Measurements from ENCODE around the gene CYP8B1. TPM values are rescaled to one million over a fixed set of nuclear protein-coding genes. Genes with fewer than 3 reads are reported as not detected.

CYP8B1 gene
- not detected in 2 replicates for total RNA-seq

GRCh38 chr3:42875325-42876151 is at the start of gene CYP8B1:
CYP8B1 (minus strand) TSS chr3:42875879; CDS start chr3:42875816, 63 bp downstream.

GRCh38 chr3:42906070-42906847 is 30.6 kb upstream of the CYP8B1 start, which contains the start of gene ZNF662:
ZNF662 (plus strand) TSS chr3:42906142; CDS start chr3:42908115, 1,973 bp downstream.

Other genes with a start within 250 kb of the CYP8B1 start
- 26.0 and 35.4 TPM in 2 replicates for gene ZBTB47, start 222.2 kb downstream of the CYP8B1 start, total RNA-seq
- gene KLHL40, start 190.3 kb downstream of the CYP8B1 start, total RNA-seq, result not detected in 2 replicates
- not detected in 2 replicates for gene HHATL, start 173.1 kb downstream of the CYP8B1 start, total RNA-seq
- 0.22 and 0.57 TPM in 2 replicates for gene CCDC13, start 102.6 kb downstream of the CYP8B1 start, total RNA-seq
- gene HIGD1A, start 71.4 kb downstream of the CYP8B1 start, total RNA-seq, result 75.3 and 155 TPM in 2 replicates
- gene ACKR2, start 66.4 kb downstream of the CYP8B1 start, total RNA-seq, result 0.14 TPM in 1 of 2 replicates, not detected in the other
- 1.1 and 1.3 TPM in 2 replicates for gene ZNF662, start 30.3 kb upstream of the CYP8B1 start, total RNA-seq
- 0.22 and 0.29 TPM in 2 replicates for gene GASK1A, start 103.4 kb upstream of the CYP8B1 start, total RNA-seq
- 8.3 and 13.0 TPM in 2 replicates for gene POMGNT2, start 230.2 kb upstream of the CYP8B1 start, total RNA-seq

Data from placental pericyte (primary cell).